BJ (cell line): ENCODE data around the gene TAF11. TPM values are rescaled to one million over a fixed set of nuclear protein-coding genes. Genes with fewer than 3 reads are reported as not detected.

Experiments
- CTCF ChIA-PET: fragments of 350-600 bp; formaldehyde crosslinking; extraction: SDS; loops from one replicate; lab custom pipeline; 2021; ENCODE audit warnings: antibody characterized with exemption, inconsistent platforms; lab: Yijun Ruan, JAX
- POLR2A ChIA-PET: fragments of 300-600 bp; sonication (Branson Sonifier 250); formaldehyde crosslinking; extraction: SDS; loops from one replicate; lab custom pipeline; 2021; ENCODE audit warnings: antibody characterized with exemption; lab: Charles Lee
- DNase-seq: peaks from one replicate; pipeline ENCODE4 v3.0.0-alpha.2; 2011; ENCODE audit warnings: low read depth
- H3K27me3 ChIP-seq: 2 replicates; pipeline ENCODE4 v1.6.0; 2011; ENCODE audit warnings: low read length; ENCODE audit not compliant: control insufficient read depth, insufficient read depth
- H3K36me3 ChIP-seq: 2 replicates; pipeline ENCODE4 v1.5.1; 2011; ENCODE audit warnings: low read length; ENCODE audit not compliant: control insufficient read depth, insufficient read depth
- H3K4me3 ChIP-seq: 2 replicates; pipeline ENCODE4 v1.5.1; 2011; ENCODE audit warnings: low read depth, mild to moderate bottlenecking, control low read depth, low read length
- polyA plus RNA-seq: library from polyadenylated mRNA; depleted of rRNA; stranded (reverse); fragments of >200 nt; gene quantifications from 2 replicates; pipeline ENCODE4 v1.2.3, GENCODE V29; 2011
- TF ChIP-seq, protein P1 (sequence below): IDR thresholded peaks from 2 replicates; pipeline ENCODE4 v1.5.1; 2011; ENCODE audit warnings: low read depth, mild to moderate bottlenecking, control low read depth, inconsistent platforms, low read length, moderate library complexity; ENCODE audit not compliant: insufficient read depth

TAF11 gene
- polyA plus RNA-seq, 1 experiment, result 15.2 TPM

DNA sequence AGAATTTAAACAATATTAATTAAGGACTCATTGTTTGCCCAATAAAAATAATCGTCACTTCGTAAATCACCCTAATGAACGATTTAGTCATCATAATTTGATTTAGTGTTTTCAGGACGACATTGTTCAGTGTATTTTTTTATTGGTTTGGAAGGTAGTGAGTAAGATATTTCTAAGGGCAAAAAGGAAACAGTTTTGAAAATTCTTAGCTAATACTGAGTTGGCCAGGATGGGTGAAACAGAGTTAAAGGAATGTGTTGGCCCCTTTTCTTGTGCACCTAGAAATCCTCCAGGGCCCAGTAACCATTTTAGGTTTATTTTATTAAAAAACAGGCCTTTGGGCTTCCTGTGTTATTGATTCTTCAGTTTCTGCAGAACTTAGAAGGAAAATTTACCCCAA, 26.5 kb upstream of the TAF11 start:
- DNase-seq, result no peak
- ChIA-PET POLR2A (no interaction called here), CTCF (no interaction called here)
- Histone ChIP-seq H3K36me3 (no peaks in the 10 kb centered on the region), H3K27me3 (no peaks in the 10 kb centered on the region), H3K4me3 (no peak overlapping the region)
- TF ChIP-seq, protein P1, sequence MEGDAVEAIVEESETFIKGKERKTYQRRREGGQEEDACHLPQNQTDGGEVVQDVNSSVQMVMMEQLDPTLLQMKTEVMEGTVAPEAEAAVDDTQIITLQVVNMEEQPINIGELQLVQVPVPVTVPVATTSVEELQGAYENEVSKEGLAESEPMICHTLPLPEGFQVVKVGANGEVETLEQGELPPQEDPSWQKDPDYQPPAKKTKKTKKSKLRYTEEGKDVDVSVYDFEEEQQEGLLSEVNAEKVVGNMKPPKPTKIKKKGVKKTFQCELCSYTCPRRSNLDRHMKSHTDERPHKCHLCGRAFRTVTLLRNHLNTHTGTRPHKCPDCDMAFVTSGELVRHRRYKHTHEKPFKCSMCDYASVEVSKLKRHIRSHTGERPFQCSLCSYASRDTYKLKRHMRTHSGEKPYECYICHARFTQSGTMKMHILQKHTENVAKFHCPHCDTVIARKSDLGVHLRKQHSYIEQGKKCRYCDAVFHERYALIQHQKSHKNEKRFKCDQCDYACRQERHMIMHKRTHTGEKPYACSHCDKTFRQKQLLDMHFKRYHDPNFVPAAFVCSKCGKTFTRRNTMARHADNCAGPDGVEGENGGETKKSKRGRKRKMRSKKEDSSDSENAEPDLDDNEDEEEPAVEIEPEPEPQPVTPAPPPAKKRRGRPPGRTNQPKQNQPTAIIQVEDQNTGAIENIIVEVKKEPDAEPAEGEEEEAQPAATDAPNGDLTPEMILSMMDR, result no peak

DNA sequence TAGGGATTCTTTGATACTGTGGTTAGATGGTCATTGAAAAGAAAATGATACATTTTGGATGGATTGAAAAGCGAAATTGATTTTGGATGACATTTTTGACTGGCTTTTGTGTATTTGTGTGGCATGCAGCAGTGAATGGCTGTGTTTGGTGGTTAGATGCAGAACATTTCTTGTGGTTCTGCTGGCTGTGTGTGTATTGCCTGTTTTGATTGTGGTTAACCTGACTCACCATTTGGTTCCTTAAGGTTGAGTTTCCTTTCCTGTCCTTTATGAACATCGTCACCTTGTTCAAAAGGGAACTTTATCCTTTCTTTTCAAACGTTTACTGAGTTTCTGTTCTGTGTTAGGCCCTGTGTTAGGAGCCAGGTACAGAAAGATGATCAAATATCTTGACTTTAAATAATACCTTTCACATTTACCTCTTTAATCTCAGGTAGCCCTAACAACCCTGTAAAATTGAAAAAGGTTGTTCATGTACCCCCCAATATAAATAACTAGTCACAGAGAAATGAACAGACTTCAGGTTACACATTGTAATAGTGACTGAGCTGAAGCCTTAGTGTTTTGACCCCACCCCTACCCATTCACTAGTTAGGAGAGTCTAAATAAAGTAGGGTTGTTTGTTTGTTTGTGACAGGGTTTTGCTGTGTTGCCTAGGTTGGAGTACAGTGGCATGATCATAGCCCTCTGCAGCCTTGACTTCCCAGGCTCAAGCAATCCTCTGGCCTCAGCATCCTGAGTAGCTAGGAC, 25.0 kb upstream of the TAF11 start:
- DNase-seq, result peak; percentile 26
- H3K27me3 ChIP-seq, result no peaks in the 10 kb centered on the region
- POLR2A ChIA-PET, result no interaction called here
- no peaks in the 10 kb centered on the region for H3K36me3 ChIP-seq
- CTCF ChIA-PET, result interaction anchor here (1.9 kb wide), 1 partner anchor 15 kb away, joined by 6 read pairs; no protein-coding TSS in a partner anchor
- TF ChIP-seq, protein P1, result no peak
- no peak overlapping the region for H3K4me3 ChIP-seq

GRCh38 chr6:34911822-34912221, 24.0 kb upstream of the TAF11 start:
- no peaks in the 10 kb centered on the region for H3K27me3 ChIP-seq

GRCh38 chr6:34909320-34909883, 21.6 kb upstream of the TAF11 start:
- TF ChIP-seq, protein P1, result no peak
- no peak for DNase-seq
- ChIA-PET POLR2A (no interaction called here), CTCF (no interaction called here)
- Histone ChIP-seq H3K4me3 (no peak overlapping the region), H3K36me3 (no peaks in the 10 kb centered on the region), H3K27me3 (no peaks in the 10 kb centered on the region)

More at GRCh38 chr6:34911822-34912221, 24.0 kb upstream of the TAF11 start:
- ChIA-PET POLR2A (no interaction called here), CTCF (interaction anchor here (1.3 to 1.9 kb wide), 2 partner anchors 10 to 14 kb away, joined by 4 to 6 read pairs; no protein-coding TSS in a partner anchor)
- H3K4me3 ChIP-seq, result no peak overlapping the region
- TF ChIP-seq, protein P1, result no peak
- no peaks in the 10 kb centered on the region for H3K36me3 ChIP-seq
- DNase-seq, result no peak

DNA sequence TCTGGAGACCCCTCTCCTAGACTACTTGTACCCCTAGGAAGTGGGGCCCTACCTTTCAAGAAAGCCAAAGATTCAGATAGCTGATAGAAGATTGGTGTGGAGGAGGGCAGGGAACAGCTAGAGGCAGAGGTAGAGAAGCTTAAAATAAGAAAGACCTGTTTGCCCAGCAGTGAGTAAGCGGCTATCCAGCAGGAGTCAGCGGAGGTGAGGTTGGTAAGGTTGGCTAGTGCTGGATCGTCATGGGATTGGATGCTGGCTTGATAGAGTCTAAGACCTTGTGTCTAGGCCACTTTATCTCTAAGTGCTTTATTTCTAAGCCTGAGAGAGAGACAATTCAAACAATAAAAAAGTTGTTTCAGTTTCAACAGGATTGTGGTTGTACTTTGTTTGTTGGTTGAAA, 20.4 kb upstream of the TAF11 start:
- no peaks in the 10 kb centered on the region for H3K27me3 ChIP-seq
- DNase-seq, result no peak
- ChIA-PET CTCF (no interaction called here), POLR2A (no interaction called here)
- H3K4me3 ChIP-seq, result no peak overlapping the region
- H3K36me3 ChIP-seq, result no peaks in the 10 kb centered on the region
- TF ChIP-seq, protein P1, result no peak
